NCI-H1417 (cell line): ENCODE data around the gene FBXO40.
A peak's percentile ranks its signal among the peaks of the same experiment; 100 is the strongest.
"Not testable (repeated sequence)": the region's sequence is repeated elsewhere in the genome, so short reads cannot be mapped to it uniquely, and the experiment has no call there.

Experiments used
- DNase-seq, 3 experiments: peaks; one replicate each; lab custom pipeline; 2025; lab: John Stamatoyannopoulos, UW

FBXO40 gene, protein sequence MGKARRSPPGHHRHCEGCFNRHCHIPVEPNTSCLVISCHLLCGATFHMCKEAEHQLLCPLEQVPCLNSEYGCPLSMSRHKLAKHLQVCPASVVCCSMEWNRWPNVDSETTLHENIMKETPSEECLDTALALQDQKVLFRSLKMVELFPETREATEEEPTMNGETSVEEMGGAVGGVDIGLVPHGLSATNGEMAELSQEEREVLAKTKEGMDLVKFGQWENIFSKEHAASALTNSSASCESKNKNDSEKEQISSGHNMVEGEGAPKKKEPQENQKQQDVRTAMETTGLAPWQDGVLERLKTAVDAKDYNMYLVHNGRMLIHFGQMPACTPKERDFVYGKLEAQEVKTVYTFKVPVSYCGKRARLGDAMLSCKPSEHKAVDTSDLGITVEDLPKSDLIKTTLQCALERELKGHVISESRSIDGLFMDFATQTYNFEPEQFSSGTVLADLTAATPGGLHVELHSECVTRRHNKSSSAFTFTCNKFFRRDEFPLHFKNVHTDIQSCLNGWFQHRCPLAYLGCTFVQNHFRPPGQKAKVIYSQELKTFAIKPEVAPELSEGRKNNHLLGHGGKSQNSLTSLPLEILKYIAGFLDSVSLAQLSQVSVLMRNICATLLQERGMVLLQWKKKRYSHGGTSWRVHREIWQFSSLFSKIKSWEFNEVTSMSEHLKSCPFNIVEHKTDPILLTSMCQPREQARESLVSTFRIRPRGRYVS

DNA sequence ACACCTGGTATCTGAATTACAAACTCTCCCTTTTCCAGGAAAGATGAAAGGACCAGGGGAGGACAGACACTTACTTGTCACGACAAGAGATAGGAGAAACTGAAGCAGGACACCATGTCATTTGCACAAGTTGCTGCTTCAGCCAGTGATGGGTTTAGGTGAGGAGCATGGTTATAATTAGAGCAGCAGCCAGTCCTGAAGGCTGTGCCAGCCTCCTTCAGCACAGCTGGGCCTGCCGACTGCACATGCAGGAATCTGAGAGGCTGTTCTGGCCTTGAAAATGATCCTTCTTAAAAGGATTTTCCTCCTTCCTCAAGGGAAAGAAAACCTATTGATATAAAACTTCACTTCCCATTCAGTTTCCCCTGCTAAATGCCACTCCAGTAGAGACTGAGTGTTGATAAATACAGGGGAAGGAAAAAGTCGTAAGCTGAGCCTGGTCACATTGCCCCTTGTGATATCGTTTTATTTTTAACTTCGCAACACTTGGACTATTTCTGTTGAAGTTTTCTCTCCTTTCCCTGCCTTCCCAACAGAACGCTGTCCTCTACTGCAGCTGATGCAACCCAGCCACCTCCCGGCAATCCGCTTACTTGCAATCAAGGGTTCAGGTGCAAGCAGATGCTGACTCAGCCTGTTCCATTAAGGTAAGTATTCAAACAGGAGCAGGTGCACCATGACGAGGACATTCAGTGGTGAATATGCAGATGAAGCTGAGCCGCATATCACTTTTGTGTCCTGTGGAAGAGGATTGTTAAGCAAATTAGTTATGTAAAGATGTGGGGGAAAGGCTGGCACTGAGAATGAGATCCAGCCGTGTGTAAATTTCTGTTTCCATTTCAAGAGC is at the start of gene FBXO40:
TSS of gene FBXO40 (plus strand) at position 524 of the 847 bp plus-strand sequence. CDS start 27,197 bp downstream, outside the sequence.
- peak; percentile 69 to 90 (median 83) for DNase-seq

DNA sequence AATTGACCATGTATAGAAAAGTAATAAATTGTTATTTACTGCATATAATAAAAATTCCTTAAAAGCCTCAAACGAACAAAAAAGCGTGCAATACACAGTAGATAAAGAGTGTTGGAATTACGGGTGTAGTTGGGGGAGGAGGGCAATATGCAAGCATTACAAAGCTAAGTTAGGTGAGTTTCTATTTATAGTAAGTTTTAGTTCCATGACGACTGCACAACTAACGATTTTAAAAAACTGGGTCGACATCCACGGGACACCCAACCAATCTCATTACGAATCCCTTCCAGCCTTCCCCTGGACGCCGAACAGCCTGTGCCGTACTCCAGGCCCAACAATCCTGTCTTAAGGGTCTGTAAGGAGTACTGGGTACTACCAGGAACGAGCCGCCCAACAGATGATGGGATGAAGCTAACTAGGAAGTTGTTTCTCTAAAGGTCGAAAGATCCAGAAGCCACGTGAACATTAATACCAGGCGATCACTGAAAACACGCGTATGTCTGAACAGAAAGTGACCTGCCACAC is 48.1 kb upstream of the FBXO40 start:
- peak in 1 of 3 experiments; percentile 60 for DNase-seq

DNA sequence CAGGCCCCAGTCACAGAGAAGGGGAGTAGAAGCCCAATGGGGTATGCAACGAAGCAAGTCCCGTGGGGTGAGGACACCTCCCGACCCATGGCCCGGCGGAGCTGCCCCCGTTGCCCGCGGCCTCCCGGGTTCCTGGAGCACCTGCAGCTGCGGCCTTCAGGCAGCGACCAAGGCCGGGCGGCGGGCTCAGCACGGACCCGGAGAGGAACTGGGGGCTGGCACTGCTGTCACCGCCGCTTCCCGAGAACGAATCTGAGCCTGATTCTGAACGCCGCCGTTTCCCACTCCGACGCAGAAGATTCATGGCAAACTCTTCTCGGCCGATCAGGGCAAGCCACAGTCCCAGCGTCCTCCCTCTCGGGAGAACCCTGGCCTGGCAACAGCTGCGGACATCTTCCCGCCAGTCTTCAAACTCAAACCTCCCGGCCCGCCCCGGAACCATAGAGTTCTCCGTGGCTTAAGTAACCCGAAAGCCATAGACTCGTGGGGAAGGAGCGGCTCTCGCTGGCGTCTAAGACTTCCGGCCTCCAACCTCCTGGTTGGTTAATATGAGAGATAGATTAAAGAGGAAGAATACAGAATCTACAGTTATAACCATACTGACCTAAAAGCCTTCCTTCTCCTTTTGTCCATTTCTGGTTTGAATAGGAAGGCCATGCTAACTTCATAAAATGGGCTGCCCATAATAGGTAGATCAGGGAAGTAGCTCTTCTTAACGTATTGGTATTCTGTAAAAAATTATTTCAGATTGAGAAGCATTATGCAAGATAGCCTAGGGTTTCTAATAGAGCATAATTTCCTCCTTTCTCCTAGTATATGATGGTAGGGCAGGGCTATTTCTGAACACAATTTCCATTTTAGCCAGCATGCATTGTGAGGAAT is 47.4 kb upstream of the FBXO40 start, which contains the start of gene POLQ:
TSS of gene POLQ (minus strand) at position 415 of the 882 bp plus-strand sequence. CDS start at position 304, 111 bp downstream.
- DNase-seq: peak; percentile 92 to 96 (median 95)

DNA sequence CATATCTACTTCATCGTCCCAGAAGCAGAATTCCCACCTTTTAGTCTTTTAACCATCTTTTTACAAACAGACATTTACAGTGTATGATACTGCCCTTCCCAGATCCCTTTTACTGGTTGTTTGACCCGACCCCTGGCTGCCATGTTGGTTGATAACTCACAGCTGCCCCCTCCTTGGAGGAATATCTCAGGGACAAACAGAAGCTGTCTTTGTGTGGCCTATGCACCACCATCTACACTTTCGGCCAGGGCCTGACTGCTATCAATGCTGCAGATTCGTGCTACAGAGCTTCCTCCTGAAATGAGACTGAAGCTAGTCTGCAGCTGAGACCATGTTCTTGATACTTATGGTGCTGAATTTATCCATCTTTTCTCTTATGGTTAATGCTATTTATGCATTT is 40.8 kb upstream of the FBXO40 start:
- no peak for DNase-seq

DNA sequence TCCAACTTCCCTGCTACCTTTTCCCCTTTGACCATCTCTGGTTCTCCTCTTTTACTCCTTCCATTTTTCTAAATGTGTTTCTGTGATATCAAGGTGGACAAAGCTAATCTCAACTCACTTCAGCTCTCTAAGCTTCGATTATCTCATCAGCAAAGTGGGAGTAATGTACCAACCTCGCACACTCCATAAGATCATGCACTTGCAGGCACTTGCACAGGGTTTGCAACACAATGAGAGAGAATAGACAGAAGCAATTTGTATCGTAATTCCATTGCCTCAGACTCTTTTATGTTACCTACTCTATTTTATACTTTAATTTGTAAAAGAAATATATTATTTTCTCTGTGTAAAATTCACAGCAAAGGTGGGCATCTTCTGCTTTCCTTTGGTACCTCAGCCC is 40.4 kb upstream of the FBXO40 start:
- no peak for DNase-seq

DNA sequence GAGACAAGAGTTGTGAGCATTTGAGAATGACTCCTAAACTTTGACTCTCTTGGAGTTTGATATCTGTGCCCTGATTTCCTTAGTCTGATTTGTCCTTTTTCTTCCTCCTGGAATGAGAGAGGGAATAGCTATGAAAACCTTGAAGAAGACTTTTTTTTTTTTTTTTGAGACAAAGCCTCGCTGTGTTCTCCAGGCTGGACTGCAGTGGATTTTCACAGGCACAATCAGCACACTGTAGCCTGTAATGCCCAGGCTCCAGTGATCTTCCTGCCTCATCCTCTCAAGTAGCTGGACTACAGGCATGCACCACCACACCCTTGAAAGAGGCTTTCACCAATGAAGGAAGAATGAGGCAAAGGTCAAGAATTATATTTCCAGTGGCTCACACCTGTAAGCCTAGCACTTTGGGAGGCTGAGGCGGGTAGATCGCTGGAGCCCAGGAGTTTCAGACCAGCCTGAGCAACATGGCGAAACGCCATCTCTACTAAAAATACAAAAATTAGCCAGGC is 35.7 kb upstream of the FBXO40 start:
- DNase-seq: no peak

DNA sequence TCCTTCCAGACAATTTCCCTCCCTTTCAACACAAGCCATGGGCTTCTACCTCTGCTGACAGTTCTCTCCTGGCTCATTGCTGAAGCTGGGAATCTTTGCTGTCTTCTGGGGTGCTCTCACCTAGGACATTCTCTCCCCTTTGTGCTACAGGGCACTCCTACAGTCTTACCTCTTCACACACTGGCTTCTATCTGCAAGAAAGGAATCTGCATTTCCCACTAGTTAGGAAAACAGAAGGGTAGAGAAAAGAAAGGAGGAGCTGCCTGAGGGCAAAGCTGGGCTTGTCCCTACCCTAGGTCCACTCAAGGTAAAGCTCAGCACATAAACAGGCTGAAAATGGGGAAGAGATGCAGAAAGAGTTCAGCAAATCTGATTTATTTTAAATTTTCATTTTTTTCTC is 31.0 kb upstream of the FBXO40 start:
- DNase-seq: no peak

DNA sequence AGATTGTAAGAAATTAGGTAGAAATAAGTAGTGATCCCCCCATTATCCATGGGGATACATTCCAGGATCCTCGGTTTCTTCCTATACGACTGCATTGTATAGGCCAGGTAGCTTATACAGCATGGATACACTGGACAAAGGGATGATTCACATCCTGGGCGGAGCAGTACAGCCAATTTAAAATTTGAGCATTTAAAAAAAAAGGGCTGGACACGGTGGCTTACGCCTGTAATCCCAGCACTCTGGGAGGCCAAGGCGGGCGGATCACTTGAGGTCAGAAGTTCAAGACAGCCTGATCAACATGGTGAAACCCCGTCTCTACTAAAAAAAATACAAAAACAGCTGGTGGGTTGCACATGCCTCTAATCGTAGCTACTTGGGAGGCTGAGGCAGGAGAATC is 26.4 kb upstream of the FBXO40 start:
- DNase-seq: no peak

DNA sequence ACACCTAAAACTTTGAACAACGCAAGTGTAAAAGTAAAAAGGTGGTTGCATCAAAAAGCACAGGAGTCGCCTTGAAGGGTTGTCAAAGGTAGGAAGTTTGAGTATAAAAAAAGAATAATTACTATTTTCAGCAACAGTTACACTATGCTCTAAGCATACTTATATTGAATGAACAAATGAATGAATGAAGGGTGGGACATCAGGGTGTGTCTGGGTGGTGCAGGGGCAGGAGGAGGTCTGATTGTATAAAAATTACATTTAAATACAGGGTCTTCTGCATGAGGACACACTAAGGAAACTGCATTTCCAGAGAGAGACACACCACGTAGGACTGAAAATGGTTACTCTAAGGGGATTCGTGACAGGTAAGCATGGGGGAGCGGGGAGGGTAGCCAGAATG is 25.5 kb upstream of the FBXO40 start, which contains the start of gene ARGFX:
TSS of gene ARGFX (plus strand) at position 301 of the 400 bp plus-strand sequence. CDS start 2,765 bp downstream, outside the sequence.
- DNase-seq: no peak

DNA sequence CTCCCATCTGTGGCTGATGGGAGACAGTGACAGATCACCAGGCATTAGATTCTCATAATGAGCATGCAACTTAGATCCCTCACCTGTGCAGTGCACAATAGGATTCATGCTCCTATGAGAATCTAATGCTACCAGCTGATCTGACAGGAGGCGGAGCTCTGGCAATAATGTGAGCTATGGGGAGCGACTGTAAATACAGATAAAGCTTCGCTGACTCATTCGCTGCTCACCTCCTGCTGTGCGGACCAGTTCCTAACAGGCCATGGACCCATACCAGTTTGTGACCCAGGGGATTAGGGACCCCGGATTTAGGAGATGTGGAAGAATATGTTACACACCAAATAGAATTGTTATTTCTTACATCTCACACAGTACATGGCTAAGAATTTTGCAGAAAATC is 18.7 kb upstream of the FBXO40 start:
- peak in 2 of 3 experiments; percentile 6 to 38 for DNase-seq

DNA sequence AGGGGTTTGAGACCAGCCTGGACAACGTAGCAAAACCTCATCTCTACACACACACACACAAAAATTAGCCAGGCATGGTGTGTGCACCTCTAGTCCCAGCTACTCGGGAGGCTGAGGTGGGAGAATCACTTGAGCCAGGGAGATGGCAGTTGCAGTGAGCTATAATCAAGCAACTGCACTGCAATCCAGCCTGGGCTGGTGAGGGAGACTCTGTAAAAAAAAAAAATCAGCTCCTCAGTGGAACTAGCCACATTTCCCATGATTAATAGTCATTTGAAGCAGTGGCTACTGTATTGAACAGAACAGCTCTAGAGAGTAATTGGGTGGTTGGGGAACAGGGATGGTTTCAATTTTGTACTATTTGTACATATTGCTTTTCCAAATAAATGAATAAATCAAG is 11.5 kb upstream of the FBXO40 start:
- DNase-seq: no peak

DNA sequence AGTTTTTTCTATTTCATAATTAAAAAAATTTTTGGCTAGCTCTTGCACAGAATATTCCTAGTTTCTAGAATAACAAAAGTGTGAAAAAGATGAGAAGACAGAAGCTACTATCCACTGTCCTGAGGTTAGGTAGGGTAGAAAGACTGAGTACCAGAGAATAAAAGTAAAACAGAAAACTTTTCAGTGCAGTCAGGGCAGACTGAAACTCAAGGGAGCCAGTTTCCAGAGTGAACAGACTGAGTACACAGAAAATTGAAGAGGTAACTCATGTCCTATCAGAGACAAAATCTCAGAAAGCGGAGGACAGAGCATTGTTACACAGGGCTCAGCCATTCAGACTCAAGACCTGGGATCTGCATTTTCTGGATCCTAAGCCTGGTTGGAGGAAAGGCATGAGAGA is 8.8 kb upstream of the FBXO40 start:
- DNase-seq: no peak

DNA sequence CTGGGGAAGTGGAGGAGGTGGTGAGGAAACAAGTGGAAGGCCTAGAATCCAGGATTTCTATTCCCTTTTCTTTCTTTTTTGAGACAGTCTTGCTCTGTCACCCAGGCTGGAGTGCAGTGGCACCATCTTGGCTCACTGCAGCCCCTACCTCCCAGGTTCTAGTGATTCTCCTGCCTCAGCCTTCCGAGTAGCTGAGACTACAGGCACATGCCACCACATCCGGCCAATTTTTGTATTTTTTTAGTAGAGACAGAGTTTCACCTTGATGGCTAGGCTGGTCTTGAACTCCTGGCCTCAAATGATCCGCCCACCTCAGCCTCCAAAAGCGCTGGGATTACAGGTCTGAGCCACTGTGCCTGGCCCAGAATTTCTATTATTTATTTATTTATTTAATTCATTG is 627 bp downstream of the FBXO40 start:
- not testable (repeated sequence) for DNase-seq

DNA sequence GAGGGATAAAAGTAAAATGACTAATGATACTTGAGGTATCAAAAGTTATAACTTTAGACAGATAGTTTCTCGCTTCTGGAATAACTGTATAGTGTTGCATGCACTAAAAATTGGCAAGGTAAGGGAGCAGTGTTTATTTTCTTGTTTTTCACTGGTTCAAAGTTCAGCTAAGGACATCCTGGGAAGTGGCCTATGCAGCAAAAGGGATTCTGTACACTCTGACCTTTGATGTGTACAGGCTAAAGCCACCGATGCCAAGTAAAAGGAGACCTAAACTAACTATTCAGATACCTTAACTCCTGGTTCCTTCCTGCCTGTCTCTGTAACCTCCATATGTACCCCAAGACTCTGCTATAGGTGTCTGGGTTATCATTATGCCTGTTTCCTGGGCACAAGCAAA is 1.7 kb downstream of the FBXO40 start:
- DNase-seq: no peak

DNA sequence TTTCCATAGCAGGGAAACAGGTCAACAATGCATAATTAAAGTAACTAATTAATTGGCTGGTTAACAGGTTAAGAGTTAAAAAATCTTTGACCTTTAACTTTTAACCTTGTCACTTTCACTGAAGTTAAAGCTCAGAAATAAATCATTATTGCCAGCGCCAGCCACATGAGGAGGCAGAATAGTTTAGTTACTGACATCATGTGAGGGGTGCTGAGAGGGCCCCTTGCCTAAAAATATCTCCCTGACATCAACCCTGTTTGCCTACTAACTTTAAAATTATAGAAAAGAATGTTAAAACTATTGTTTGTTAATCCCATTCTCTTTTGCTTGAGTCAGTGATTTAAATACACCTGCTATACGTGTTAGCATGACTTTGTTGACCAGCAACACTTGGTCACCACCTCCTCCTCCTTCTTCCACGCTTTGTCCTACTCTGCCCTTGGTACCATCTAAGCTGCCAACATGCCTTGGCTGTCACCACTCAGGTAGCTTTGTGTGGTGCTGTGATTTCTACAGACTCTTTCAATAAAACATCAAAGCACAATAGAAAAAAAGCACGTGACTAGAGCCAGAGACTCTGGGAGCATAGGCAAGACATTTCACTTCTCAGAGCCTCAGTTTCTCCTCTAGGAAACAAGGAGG is 2.7 kb downstream of the FBXO40 start:
- no peak for DNase-seq

DNA sequence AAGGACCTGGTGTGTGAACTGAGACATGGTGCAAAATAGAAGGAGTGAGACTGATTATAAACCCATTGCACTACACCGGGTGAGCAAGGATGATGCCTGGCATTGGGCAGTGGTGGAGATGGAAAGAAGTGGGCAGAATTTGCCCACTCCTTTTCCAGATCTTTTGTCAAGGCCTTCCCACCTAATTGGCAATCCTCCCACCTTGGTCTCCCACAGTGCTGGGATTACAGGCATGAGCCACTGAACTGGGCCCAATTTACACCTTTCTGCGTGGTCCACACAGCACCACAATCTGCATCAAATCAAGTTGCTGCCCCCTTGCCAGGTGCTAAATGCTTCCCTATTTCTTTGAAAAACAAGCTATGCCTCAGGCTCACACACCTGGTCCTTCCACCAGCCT is 5.4 kb downstream of the FBXO40 start:
- no peak for DNase-seq

DNA sequence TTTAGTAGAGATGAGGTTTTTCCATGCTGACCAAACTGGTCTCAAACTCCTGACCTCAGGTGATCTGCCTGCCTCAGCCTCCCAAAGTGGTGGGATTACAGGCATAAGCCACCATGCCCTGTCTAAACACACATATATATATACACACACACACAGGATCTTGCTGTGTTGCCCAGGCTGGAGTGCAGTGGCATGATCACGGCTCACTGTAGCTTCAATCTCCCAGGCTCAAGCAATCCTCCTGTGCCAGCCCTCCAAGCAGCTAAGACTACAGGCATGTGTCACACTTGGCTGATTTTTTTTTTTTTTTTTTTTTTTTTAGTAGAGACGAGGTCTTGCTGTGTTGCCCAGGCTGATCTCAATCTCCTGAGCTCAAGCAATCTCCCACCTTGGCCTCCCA is 6.7 kb downstream of the FBXO40 start:
- DNase-seq: not testable (repeated sequence)

DNA sequence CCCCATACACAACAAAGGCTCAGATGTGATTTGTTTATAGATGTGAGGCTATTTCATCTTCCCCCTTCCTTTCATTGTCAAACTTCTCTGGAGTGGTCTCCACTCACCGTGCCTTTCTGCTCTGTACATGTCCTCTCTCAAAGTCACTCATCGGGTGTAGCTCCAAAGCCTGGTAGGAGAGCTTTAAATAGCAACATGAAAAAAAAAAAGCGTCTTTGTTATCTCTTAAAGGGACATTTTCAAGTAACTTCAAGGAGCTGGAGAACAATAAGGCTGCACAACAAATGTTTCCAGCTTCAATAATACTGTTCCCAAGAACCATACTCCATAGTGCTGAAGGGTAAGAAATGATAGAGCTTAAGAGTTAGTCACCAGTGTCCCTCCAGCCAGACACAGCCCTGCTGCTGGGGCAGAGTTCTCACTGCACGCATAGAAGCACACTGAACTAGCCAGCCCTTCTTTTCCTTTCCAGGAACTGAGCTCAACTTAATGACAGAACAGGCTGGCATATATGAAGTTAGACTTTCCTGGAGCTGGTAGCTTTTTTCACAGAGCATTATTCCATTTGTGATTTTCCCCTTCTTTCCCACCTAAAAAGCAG is 8.1 kb downstream of the FBXO40 start:
- no peak for DNase-seq

DNA sequence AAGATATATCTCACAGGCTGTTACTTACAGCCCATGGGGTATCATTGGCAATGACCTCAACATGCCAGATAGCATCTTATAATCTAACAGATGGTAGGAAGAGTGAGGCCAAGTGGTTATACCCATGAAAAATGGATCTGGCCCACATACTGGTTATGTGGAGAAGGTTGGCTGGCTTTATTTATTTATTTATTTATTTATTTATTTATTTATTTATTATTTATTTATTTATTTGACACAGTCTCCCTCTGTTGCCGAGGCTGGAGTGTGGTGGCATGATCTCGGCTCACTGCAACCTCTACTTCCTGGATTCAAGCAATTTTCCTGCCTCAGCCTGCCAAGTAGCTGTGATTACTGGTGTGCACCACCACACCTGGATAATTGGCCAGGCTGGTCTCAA is 11.6 kb downstream of the FBXO40 start:
- DNase-seq: no peak

DNA sequence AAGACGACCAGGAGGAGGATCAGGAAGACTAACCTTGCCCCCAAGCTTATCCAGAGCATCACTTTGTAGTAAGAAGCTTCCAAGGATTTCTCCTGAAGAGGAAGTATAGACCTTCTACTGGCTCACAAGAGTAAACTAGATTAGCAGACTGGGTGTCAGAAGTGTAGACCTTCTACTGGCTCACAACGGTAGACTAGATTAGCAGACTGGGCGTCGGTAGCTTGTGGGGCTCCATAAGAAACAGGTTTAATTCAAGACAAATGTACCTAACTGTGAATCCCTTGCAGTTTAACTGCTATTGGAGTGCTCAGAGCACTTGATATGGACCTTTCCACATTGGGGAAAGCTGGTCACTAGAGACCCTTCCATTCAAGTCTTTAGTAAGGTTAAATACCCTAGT is 12.9 kb downstream of the FBXO40 start:
- no peak for DNase-seq
